OCI-LY1 (cell line): Measurements from ENCODE around the gene PIAS4.

Source experiments
- CTCF ChIP-seq: fragments of 200-600 bp; sonication (generic), shearing (Covaris generic); IDR thresholded peaks from 2 replicates; pipeline ENCODE4 v1.5.1; 2017; ENCODE audit warnings: mild to moderate bottlenecking, antibody characterized with exemption, low read length, moderate library complexity, mixed read lengths
- EZH2 ChIP-seq: fragments of 200-600 bp; sonication (generic), shearing (Covaris generic); IDR thresholded peaks from 2 replicates; pipeline ENCODE4 v1.8.0; 2017; ENCODE audit warnings: borderline replicate concordance, mixed run types, mild to moderate bottlenecking, antibody characterized with exemption, low read length, moderate library complexity, mixed read lengths

DNA sequence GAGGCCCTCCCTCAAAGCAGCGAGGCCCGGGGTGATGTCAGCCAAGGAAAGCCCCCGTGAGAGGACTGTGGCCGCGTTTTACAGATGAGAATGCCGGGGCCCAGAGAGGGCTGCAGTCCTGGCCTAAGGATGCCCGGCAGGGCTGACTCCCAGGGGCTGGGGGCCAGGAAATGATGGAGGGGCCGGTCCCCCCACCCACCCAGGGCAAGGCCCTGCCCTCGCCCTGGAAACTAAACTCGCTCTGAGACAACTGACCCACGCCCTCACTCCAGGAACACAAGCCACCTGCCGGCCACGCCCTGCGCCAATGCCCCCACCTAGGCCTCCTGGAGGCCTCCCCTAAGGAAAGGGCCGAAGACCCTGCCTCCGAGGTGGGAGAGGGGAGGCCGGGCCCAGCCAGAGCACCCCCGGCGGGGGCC is 51.9 kb downstream of the PIAS4 start:
- no peak for TF ChIP-seq EZH2
- no peak for TF ChIP-seq CTCF
